Measurements from ENCODE around the gene CHTF8.
A peak's percentile ranks its signal among the peaks of the same experiment; 100 is the strongest.
"Not testable (repeated sequence)": the region's sequence is repeated elsewhere in the genome, so short reads cannot be mapped to it uniquely, and the experiment has no call there.

Gene CHTF8

GRCh38 chr16:69132424-69133252, at the start of gene CHTF8, which contains the start of gene UTP4:
Gene CHTF8 (minus strand): TSS chr16:69132588. CDS start chr16:69121458, 11,130 bp downstream.
Gene UTP4 (plus strand): TSS chr16:69132649. CDS start chr16:69133460, 811 bp downstream.
- peak; percentile 84 for DNase-seq (ENCODE audit: low spot score)

GRCh38 chr16:69180011-69180338, 47.6 kb upstream of the CHTF8 start:
- no peak for DNase-seq (ENCODE audit: low spot score)

- peak; percentile 37 for DNase-seq (ENCODE audit: low spot score)
These were observed 47.1 kb upstream of the CHTF8 start for GRCh38 chr16:69179328-69180010.

- peak; percentile 51 for DNase-seq (ENCODE audit: low spot score)
These were observed 43.8 kb upstream of the CHTF8 start for GRCh38 chr16:69176033-69176800.

GRCh38 chr16:69171325-69172084, 39.1 kb upstream of the CHTF8 start:
- peak; percentile 33 for DNase-seq (ENCODE audit: low spot score)

GRCh38 chr16:69169607-69170352, 37.4 kb upstream of the CHTF8 start:
- DNase-seq (ENCODE audit: low spot score) = no peak

GRCh38 chr16:69169051-69169450, 36.7 kb upstream of the CHTF8 start:
- DNase-seq (ENCODE audit: low spot score) = no peak

- no peak for DNase-seq (ENCODE audit: low spot score)
These were observed 34.9 kb upstream of the CHTF8 start for GRCh38 chr16:69166946-69167930.

- DNase-seq (ENCODE audit: low spot score) = peak; percentile 26
These were observed 33.9 kb upstream of the CHTF8 start for GRCh38 chr16:69166221-69166833.

GRCh38 chr16:69165584-69165983, 33.2 kb upstream of the CHTF8 start:
- DNase-seq (ENCODE audit: low spot score) = no peak

- no peak for DNase-seq (ENCODE audit: low spot score)
These were observed 27.8 kb upstream of the CHTF8 start for GRCh38 chr16:69160192-69160591.

- DNase-seq (ENCODE audit: low spot score) = no peak
These were observed 24.8 kb upstream of the CHTF8 start for GRCh38 chr16:69157196-69157595.

- DNase-seq (ENCODE audit: low spot score) = peak; percentile 60
These were observed 17.9 kb upstream of the CHTF8 start for GRCh38 chr16:69150146-69150865.

- DNase-seq (ENCODE audit: low spot score) = not testable (repeated sequence)
These were observed 17.2 kb upstream of the CHTF8 start for GRCh38 chr16:69149621-69150020.

GRCh38 chr16:69145658-69146057, 13.3 kb upstream of the CHTF8 start:
- DNase-seq (ENCODE audit: low spot score) = no peak

- DNase-seq (ENCODE audit: low spot score) = no peak
These were observed 10.7 kb upstream of the CHTF8 start for GRCh38 chr16:69143116-69143515.

GRCh38 chr16:69141936-69142335, 9.5 kb upstream of the CHTF8 start:
- no peak for DNase-seq (ENCODE audit: low spot score)

- no peak for DNase-seq (ENCODE audit: low spot score)
These were observed 8.6 kb upstream of the CHTF8 start for GRCh38 chr16:69141014-69141413.

GRCh38 chr16:69139464-69139863, 7.1 kb upstream of the CHTF8 start:
- not testable (repeated sequence) for DNase-seq (ENCODE audit: low spot score)

Data from hepatic stellate cell (primary cell).